T47D (cell line): ENCODE measurements around the gene GNB5.

Experiments used
- DNase-seq, 2 experiments: peaks; one replicate each; pipeline versions ENCODE4 v3.0.0 to v3.0.0-alpha.2; 2011 to 2012; ENCODE audit warnings: low read depth in 1 of 2, low spot score in 1 of 2
- JUND ChIP-seq: IDR thresholded peaks from 2 replicates; pipeline ENCODE4 v1.6.1; 2012; ENCODE audit warnings: low read depth
- in situ Hi-C: cut with HindIII; loops from 2 replicates; pipeline ENCODE4 v1.10.0; 2016; ENCODE audit warnings: low sequenced_read_pairs, low pct_unique_long_range_greater_than_20kb

GNB5 gene

DNA sequence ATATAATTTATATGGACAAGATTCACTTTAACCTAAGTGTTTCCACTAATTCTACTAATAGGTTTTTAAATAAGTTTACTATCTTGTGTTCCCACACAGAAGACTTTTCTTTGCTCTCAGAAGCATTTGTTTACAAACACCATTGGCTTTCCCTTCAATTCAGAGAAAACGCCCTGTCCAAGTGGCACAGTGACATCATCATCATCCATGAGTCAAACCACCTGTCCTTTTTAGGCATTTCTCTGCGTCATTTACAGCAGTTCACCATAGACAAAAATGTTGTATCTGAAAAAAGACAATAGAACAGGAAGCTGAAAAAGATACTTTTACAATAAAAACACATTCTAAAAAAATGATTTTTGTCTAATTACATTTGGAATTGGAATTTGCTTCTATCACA lies 69.3 kb downstream of the GNB5 start:
- DNase-seq, result no peak
- in situ Hi-C loops, result no loop called here
- no peak for TF ChIP-seq JUND

DNA sequence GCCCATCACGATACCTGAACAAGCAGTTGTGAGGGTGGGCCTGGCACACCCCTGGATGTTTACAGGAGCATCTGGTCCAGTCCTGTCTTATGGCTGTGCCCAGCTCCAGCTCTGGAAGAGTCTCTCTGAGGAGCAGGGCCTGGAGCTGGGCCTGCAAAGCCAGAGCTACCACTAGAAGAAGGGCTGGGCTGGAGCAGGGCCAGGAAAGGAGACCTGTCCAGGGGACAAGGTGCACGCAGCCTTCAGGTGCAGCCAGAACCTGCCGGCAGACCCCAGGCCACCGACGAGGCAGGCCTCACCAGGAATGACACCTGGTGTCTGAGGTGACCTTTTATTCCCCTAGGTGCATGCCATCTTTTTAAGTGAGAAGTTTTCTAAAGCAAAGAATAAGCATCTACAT lies 70.2 kb downstream of the GNB5 start:
- DNase-seq, result no peak
- in situ Hi-C loops, result no loop called here
- TF ChIP-seq JUND, result no peak

DNA sequence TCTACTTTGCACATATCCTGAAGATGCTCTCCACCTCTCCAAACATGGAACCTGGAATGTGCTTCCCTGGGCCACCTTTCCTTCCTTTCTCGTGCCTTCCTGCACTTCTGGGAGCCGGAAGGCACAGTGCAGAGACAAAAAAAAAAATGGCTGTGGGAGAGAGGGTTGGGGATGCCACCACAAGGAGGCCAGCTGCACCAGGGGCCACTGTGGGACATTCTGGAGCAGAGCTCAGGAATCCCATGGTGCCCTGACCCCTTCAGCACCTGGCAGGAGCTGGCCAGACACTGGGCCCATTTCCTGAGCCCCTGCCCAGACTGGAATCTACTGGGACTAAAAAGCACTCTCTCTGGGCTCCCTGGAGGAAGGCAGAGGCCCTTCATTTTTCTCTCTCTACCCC lies 70.7 kb downstream of the GNB5 start:
- DNase-seq, result no peak
- in situ Hi-C loops, result no loop called here

DNA sequence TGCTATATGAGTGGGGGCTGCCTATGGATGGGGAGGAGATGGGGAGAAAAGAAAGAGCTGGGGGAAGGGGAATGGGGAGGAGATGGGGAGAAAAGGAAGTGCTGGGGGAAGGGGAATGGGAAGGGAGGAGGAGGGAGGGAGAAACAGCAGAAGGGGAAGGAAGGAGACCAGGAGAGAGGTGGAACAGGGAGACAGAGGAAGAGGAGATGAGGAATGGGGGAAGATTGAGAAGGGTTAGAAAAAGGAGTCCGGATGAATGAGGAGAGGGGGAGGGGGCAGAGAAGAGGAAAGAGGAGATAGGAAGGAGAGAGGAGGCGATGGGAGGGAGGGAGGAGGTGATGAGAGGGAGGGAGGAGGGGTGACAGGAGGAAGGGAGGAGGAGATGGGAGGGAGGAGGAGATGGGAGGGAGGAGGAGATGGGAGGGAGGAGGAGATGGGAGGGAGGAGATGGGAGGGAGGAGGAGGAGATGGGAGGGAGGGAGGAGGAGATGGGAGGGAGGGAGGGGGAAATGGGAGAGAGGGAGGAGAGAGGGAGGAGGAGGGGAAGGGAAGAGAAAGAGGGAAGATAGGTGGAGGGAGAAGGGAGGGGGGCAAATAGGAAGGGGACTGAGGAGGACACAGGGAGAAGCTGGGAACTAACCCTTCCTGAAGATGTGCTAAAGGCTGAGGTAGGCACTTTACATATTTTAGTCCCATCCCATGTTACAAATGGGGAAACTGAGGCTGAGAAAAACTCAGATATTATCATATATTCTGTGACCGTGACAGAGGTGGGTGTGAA lies 72.0 kb downstream of the GNB5 start:
- in situ Hi-C loops, result no loop called here
- peak in 1 of 2 experiments; percentile 25 for DNase-seq
- no peak for TF ChIP-seq JUND

More for the DNA sequence above, 70.7 kb downstream of the GNB5 start:
- TF ChIP-seq JUND, result no peak

DNA sequence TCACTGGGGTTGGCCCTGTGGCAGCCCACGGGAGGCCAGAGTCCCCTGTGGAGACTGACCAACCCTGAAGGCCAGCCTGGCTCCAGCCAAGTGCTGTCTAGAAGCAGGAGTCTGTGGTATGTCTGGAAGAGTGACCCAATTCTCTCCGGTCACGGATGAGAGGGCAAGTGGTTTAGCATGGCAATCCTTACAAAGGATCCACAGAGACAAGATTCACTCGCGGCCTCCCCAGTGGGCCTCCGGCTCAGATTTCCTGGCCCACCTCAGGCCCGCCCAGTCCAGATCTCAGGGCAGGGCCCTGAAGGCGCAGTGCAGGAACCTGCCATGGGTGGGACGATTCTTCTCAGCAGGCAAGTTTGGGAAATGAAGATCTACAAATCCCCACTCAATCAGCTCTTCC lies 73.6 kb downstream of the GNB5 start:
- in situ Hi-C loops, result no loop called here
- no peak for DNase-seq
- no peak for TF ChIP-seq JUND

DNA sequence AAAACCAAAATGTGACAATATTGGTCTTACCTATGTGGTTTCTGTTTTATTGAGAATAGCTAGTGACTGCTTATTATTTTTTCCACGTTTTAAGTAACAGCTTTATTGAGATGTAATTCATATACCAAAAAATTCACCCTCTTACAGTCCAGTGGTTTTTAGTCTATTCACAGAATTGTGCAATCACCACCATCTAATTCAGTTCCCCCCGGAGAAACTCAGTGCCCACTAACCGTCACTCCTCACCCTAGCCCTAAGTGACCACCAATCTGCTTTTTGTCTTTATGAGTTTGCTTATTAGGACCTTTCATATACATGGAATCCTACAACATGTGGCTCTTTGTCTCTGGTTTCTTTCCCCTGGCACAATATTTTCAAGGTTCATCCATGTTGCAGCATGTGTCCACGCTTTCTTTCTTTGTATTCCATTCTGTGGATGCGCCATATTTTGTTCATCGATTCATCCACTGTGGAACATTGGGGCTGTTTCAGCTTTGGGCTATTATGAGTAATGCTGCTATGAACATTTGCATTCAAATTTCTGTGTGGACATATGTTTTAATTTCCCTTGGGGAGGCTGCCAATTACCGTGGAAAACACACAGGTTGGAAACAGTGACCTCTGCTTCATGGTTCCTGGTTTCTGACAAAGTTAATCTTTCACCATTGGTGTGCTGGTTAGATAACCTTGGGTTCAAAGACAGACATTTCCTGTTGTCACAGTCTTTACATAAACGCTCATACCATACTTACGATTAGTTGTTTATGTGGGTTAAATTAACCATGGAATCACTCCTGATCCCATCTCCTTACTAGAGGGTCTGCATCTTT lies 75.4 kb downstream of the GNB5 start:
- in situ Hi-C loops, result no loop called here
- TF ChIP-seq JUND, result no peak
- DNase-seq, result no peak

DNA sequence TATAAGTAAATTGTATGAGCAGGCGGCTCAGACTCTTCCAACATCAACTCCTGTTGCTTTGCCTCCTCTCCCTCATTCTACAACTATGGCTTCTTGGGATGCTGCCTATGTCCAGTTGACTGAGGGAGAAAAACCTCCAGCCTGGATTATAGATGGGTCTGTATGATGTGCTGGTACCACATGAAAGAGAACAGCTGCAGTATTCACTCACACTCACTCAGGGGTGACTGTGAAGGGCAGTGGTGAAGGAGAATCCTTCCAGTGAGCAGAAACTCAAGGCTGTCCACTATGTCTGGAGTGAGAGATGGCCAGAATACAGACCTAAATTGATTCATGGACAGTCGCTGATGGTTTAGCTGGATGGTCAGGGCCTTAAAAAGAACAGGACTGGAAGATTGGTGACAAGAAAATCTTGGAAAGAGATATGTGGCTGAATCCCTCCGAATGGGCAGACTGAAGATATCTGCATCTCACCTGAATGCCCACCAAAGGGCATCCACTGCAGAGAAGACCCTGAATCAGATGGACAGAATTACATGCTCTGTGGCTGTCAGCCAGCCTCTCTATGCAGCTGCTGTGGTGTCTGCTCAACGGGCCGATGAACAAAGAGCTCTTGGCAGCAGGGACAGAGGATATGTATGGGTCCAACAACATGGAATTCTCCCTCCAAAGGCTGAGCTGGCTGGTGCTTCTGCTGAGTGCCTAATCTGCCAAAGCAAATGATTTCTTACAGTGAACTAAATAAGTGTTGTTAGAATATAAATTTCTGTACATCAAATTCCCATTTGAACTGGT lies 76.7 kb downstream of the GNB5 start:
- in situ Hi-C loops, result no loop called here
- DNase-seq, result no peak
- no peak for TF ChIP-seq JUND

DNA sequence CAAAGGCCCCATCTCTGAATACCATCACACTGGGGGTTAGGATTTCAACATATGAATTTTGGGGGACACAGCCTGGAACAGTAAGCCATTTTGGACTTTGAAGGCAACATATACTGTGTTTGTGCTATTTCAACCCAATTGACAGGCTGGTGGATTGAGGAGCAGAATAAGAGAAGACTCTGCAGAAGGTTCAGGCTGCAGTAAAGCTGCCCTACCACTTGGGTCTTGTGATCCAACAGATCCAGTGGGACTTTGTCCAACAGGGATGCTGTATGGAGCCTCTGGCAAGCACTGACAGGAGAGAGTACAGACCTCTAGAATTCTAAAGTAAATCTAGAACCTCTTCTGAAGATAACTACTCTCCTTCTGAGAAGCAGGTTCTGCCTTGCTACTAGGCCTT lies 77.5 kb downstream of the GNB5 start:
- no peak for TF ChIP-seq JUND
- DNase-seq, result no peak
- in situ Hi-C loops, result no loop called here

DNA sequence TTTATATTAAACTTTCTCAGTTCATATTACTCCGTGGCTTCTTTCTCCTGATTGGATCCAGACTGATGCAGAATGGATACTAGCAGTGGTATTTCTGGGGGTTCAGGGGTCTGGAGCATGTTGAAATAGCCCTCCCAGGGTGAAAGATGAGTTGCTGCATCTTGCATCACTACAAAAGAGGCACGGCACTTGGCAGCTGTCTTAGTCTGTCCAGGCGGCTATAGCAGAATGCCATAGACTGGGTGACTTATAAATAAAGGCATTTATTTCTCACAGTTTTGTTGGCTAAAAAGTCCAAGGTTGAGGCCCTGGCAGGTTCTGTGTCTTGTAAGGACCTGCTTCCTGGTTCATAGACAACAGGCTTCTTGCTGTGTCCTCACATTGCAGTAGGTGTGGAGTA lies 78.0 kb downstream of the GNB5 start:
- TF ChIP-seq JUND, result no peak
- in situ Hi-C loops, result no loop called here
- DNase-seq, result no peak

DNA sequence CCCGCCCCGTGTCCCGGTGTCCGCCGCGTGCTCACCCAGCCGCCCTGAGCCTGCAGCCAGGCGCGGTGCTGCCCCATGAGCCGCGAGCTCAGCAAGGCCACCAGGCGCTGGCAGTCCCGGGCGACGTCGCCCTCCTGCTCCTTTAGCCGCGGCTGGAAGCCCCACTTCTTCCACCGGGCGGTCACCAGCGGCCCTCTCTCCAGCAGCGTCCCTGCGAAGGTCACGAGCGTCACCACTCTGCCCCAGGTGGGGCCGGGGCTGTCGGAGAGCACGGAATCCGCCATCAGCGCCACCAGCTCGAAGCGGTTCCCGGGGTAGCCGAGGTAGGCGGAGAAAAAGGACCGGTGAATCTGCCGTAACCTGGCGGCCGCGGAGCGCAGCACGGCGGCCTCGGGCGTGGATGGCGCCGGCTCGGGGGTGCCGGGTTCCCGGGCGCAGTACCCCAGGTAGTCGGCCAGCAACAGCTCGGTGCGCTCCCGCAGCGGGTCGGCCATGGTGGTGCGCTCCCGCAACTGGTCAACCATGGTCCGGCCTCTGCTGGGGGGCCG lies 78.9 kb downstream of the GNB5 start:
- no peak for DNase-seq
- in situ Hi-C loops, result no loop called here

DNA sequence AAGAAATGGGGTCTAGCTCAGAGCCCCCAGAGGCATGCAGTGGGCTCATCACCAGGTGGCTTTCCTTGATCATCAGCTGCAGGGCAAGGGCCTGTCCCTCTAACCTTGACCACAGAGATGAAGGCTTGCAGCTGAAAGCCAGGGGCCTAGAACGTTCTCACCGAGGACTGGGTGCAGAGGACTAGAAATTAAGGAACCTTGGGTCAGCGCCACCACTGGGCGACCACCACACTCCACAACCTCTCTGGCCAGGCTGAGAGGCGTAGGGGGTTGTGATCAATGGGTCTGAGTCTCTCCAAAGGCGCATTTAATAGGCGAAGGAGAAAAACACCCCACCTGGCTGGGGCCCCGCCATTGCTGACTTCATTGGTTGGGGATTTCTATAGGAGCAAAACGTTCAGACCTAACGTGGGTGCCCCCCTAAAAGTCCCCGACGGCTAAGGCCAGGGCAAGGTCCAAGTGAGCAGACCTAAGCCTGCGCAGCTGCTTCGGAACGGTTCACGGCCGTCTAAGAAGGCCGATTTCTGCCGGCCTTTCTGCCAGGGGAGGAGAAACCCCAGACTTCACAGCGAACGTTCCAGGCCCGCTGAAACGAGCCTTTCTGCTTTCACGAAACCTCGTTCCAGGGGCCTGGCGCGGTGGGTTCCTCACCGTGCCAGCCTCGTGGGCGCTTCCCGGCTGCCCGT lies 79.5 kb downstream of the GNB5 start:
- no peak for DNase-seq
- no peak for TF ChIP-seq JUND
- in situ Hi-C loops, result no loop called here

More for the DNA sequence above, 78.9 kb downstream of the GNB5 start:
- TF ChIP-seq JUND, result no peak
